HL-60 (cell line): ENCODE data around the gene L3MBTL4.

Experiments used
- CTCF ChIP-seq: IDR thresholded peaks from one replicate; pipeline ENCODE4 v1.5.1; 2011; ENCODE audit warnings: low read length, control low read depth, inconsistent platforms; ENCODE audit not compliant: insufficient read depth
- POLR2AphosphoS5 ChIP-seq: IDR thresholded peaks from 2 replicates; pipeline ENCODE4 v1.6.1; 2012; ENCODE audit warnings: low read depth
- REST ChIP-seq: IDR thresholded peaks from 2 replicates; pipeline ENCODE4 v1.6.1; 2012; ENCODE audit warnings: low read depth; ENCODE audit not compliant: insufficient replicate concordance

DNA sequence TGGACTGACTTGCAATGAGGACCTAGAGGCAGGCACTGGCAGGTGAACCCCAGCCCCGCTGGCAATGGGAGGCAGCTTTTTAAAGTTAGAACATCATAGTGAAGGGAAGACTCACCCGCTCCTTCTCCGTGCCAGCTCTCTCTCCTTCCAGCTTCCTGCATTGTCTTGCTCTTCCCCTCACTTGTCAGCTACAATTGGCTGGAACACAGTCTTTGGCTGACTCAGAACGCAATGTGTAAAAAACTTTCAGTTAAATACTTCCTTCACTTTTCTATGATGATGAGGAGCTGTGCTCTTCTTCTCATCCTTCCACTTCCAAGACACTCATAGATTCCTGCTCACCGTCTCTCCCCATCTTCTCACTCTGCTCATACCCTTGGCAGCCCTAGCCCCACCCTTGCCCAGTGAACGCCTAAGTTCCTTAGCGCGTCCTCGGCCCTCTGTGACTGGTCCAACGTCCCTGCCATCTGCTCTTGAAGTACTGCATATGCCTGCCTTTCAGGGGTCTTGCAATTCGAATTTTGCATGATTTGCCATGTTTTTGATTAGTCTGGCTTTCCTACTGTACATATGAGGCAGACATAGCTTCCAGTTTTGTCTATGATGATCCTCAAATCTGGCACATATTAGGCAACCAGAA is 401.4 kb downstream of the L3MBTL4 start:
- TF ChIP-seq CTCF (no peak), POLR2AphosphoS5 (no peak), REST (no peak)
